ENCODE data around the gene MYBPHL.

- TF ChIP-seq, protein P1, sequence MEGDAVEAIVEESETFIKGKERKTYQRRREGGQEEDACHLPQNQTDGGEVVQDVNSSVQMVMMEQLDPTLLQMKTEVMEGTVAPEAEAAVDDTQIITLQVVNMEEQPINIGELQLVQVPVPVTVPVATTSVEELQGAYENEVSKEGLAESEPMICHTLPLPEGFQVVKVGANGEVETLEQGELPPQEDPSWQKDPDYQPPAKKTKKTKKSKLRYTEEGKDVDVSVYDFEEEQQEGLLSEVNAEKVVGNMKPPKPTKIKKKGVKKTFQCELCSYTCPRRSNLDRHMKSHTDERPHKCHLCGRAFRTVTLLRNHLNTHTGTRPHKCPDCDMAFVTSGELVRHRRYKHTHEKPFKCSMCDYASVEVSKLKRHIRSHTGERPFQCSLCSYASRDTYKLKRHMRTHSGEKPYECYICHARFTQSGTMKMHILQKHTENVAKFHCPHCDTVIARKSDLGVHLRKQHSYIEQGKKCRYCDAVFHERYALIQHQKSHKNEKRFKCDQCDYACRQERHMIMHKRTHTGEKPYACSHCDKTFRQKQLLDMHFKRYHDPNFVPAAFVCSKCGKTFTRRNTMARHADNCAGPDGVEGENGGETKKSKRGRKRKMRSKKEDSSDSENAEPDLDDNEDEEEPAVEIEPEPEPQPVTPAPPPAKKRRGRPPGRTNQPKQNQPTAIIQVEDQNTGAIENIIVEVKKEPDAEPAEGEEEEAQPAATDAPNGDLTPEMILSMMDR (IDR thresholded peaks at IDR 0.05) = no peak
- TF ChIP-seq POLR2A (IDR thresholded peaks at IDR 0.05) = no peak
These were observed 35.4 kb downstream of the MYBPHL start for GRCh38 chr1:109271458-109271857.

All from uterus (tissue), 2 donors.